Prostate gland (tissue), 2 donors: Measurements from ENCODE around the gene ATG2A. TPM values are rescaled to one million over a fixed set of nuclear protein-coding genes. Genes with fewer than 3 reads are reported as not detected.
A peak's percentile ranks its signal among the peaks of the same experiment; 100 is the strongest.

ENCODE experiments used
- DNase-seq: peaks from one replicate; pipeline ENCODE4 v3.0.0-alpha.2; 2019; ENCODE audit warnings: low spot score
- H3K27ac ChIP-seq, 2 donors: fragments of 200-600 bp; sonication (generic); 2 replicates each; pipeline ENCODE4 v1.5.1; 2017 to 2019
- H3K27me3 ChIP-seq: fragments of 200-600 bp; sonication (generic); replicated peaks from 2 replicates; pipeline ENCODE4 v1.5.1; 2019; ENCODE audit not compliant: insufficient read depth
- H3K36me3 ChIP-seq, 2 donors: fragments of 200-600 bp; sonication (generic); 1 replicate in 1 of 2; 2 replicates in 1 of 2; pipeline versions ENCODE4 v1.5.1 to v1.8.1; 2017 to 2019
- H3K4me1 ChIP-seq: fragments of 200-600 bp; sonication (generic); replicated peaks from 2 replicates; pipeline ENCODE4 v1.5.1; 2019
- H3K4me3 ChIP-seq, 2 donors: fragments of 200-600 bp; sonication (generic); 2 replicates each; pipeline ENCODE4 v1.5.1; 2017 to 2019
- H3K9me3 ChIP-seq: fragments of 200-600 bp; sonication (generic); 2 replicates; pipeline ENCODE4 v1.5.1; 2017
- CTCF ChIP-seq, 4 experiments: fragments of 200-600 bp in 2 of 4; fragments of 450-650 bp in 2 of 4; sonication (generic) in 2 of 4; IDR thresholded peaks; 1 replicate in 3 of 4; 2 replicates in 1 of 4; pipeline ENCODE4 v1.5.1; 2016 to 2019; ENCODE audit warnings: antibody characterized with exemption in 4 of 4, mild to moderate bottlenecking in 2 of 4, moderate library complexity in 2 of 4
- POLR2A ChIP-seq: fragments of 450-650 bp; IDR thresholded peaks from one replicate; pipeline ENCODE4 v1.6.1; 2016; ENCODE audit warnings: antibody characterized with exemption, mild to moderate bottlenecking
- POLR2AphosphoS5 ChIP-seq: sonication (generic); formaldehyde crosslinking; IDR thresholded peaks from one replicate; pipeline ENCODE4 v1.6.1; 2017; ENCODE audit warnings: antibody characterized with exemption
- WGBS: methylation state at CpG from one replicate; pipeline ENCODE4 v1.1.5; 2018; 5-methylcytosine and 5-hydroxymethylcytosine counted together
- intact Hi-C: fragments of 100-400 bp; cut with DNase I; formaldehyde crosslinking; loops from one replicate; pipeline ENCODE4 v1.14.2; 2022
- total RNA-seq, 2 donors: library from RNA; depleted of rRNA; stranded (reverse); fragments of >200 nt; gene quantifications; one replicate each; pipeline ENCODE4 v1.1.0, GENCODE V29; 2016

Gene ATG2A
- total RNA-seq, 2 donors from 2014 or later, result 38.4 to 66.1 TPM

GRCh38 chr11:64878494-64879243 is 38.3 kb downstream of the ATG2A start, which contains the start of gene EHD1:
EHD1 (minus strand) TSS chr11:64878621; CDS start chr11:64878464, 157 bp downstream.
- WGBS, result under 1% methylated on average over 46 of the region's 75 CpGs
- Histone ChIP-seq H3K27me3 (no peaks in the 10 kb centered on the region), H3K4me3 (peak within 1 kb of the TSS; percentile 58 to 60), H3K9me3 (no peaks in the 10 kb centered on the region), H3K27ac (peak within 1 kb of the TSS; percentile 79 to 87), H3K36me3 (no peaks in the 10 kb centered on the region), H3K4me1 (peaks cover 3% of the 10 kb centered on the region)
- DNase-seq, result peak; percentile 99
- TF ChIP-seq POLR2AphosphoS5 (peak; percentile 90), CTCF (IDR thresholded peaks at IDR 0.05) (peak in 3 of 4 experiments; percentile 56 to 71 (median 58)), POLR2A (peak; percentile 99)
- intact Hi-C loops, result no loop called here

- no peak for TF ChIP-seq POLR2AphosphoS5
- no peak for TF ChIP-seq POLR2A
- WGBS, result 0% methylated on average over 10 of the region's 21 CpGs
- no peaks in the 10 kb centered on the region for H3K36me3 ChIP-seq
- peaks cover 3% of the 10 kb centered on the region for H3K4me1 ChIP-seq
- intact Hi-C loops, result no loop called here
- no peaks in the 10 kb centered on the region for H3K27me3 ChIP-seq
- no peak for DNase-seq
- peak overlapping the region; percentile 63 to 69 for H3K27ac ChIP-seq
- H3K4me3 ChIP-seq, result peak overlapping the region; percentile 58 to 60
- H3K9me3 ChIP-seq, result no peaks in the 10 kb centered on the region
Measured at GRCh38 chr11:64878223-64878493, 38.9 kb downstream of the ATG2A start.

GRCh38 chr11:64877390-64878222 is 39.4 kb downstream of the ATG2A start:
- H3K27ac ChIP-seq, result peak overlapping the region; percentile 63 to 69
- DNase-seq, result no peak
- peak overlapping the region; percentile 58 to 60 for H3K4me3 ChIP-seq
- TF ChIP-seq CTCF (IDR thresholded peaks at IDR 0.05) (no peak), POLR2AphosphoS5 (no peak), POLR2A (no peak)
- no peaks in the 10 kb centered on the region for H3K9me3 ChIP-seq
- 1% methylated on average over 40 of the region's 41 CpGs for WGBS
- no peaks in the 10 kb centered on the region for H3K27me3 ChIP-seq
- intact Hi-C loops, result no loop called here
- H3K36me3 ChIP-seq, result no peaks in the 10 kb centered on the region
- peaks cover 3% of the 10 kb centered on the region for H3K4me1 ChIP-seq

GRCh38 chr11:64876835-64877341 is 40.1 kb downstream of the ATG2A start:
- 18% methylated on average over 14 of the region's 14 CpGs for WGBS
- peak overlapping the region; percentile 63 to 69 for H3K27ac ChIP-seq
- H3K27me3 ChIP-seq, result no peaks in the 10 kb centered on the region
- peaks cover 3% of the 10 kb centered on the region for H3K4me1 ChIP-seq
- intact Hi-C loops, result no loop called here
- peak overlapping the region; percentile 58 to 60 for H3K4me3 ChIP-seq
- H3K9me3 ChIP-seq, result no peaks in the 10 kb centered on the region
- TF ChIP-seq POLR2A, result no peak
- TF ChIP-seq POLR2AphosphoS5, result peak; percentile 24
- TF ChIP-seq CTCF (IDR thresholded peaks at IDR 0.05), result peak in 1 of 4 experiments; percentile 3
- peak; percentile 52 for DNase-seq
- H3K36me3 ChIP-seq, result no peaks in the 10 kb centered on the region

- WGBS, result 33% methylated on average over 11 of the region's 11 CpGs
- Histone ChIP-seq H3K27ac (peak overlapping the region; percentile 63 to 69), H3K27me3 (no peaks in the 10 kb centered on the region), H3K4me1 (peaks cover 3% of the 10 kb centered on the region), H3K9me3 (no peaks in the 10 kb centered on the region), H3K4me3 (peak overlapping the region; percentile 58 to 60), H3K36me3 (no peaks in the 10 kb centered on the region)
- intact Hi-C loops, result no loop called here
- TF ChIP-seq CTCF (IDR thresholded peaks at IDR 0.05) (no peak), POLR2AphosphoS5 (no peak), POLR2A (no peak)
- no peak for DNase-seq
Measured at GRCh38 chr11:64876229-64876750, 40.7 kb downstream of the ATG2A start.
